T follicular helper cell (primary cell): ENCODE results near the gene SLC1A2.
A peak's percentile ranks its signal among the peaks of the same experiment; 100 is the strongest.

ENCODE experiments used
- DNase-seq: peaks from one replicate; pipeline ENCODE4 v3.0.0-alpha.2; 2020; ENCODE audit warnings: low read depth

SLC1A2 gene

GRCh38 chr11:35413598-35413997 lies 5.8 kb downstream of the SLC1A2 start:
- no peak for DNase-seq

- no peak for DNase-seq
Measured at GRCh38 chr11:35412285-35412684, 7.1 kb downstream of the SLC1A2 start.

GRCh38 chr11:35407041-35407440 lies 12.3 kb downstream of the SLC1A2 start:
- DNase-seq: no peak

GRCh38 chr11:35404388-35404775 lies 15.0 kb downstream of the SLC1A2 start:
- DNase-seq: no peak

- no peak for DNase-seq
Measured at GRCh38 chr11:35403765-35404387, 15.5 kb downstream of the SLC1A2 start.

- no peak for DNase-seq
Measured at GRCh38 chr11:35402751-35403660, 16.4 kb downstream of the SLC1A2 start.

GRCh38 chr11:35398881-35399280 lies 20.5 kb downstream of the SLC1A2 start:
- no peak for DNase-seq

- DNase-seq: no peak
Measured at GRCh38 chr11:35394941-35395340, 24.4 kb downstream of the SLC1A2 start.

GRCh38 chr11:35393098-35393497 lies 26.3 kb downstream of the SLC1A2 start:
- DNase-seq: no peak

- peak; percentile 79 for DNase-seq
Measured at GRCh38 chr11:35391922-35392688, 27.3 kb downstream of the SLC1A2 start.

- DNase-seq: no peak
Measured at GRCh38 chr11:35390737-35391682, 28.3 kb downstream of the SLC1A2 start.

GRCh38 chr11:35389897-35390465 lies 29.4 kb downstream of the SLC1A2 start:
- DNase-seq: no peak

GRCh38 chr11:35389112-35389511 lies 30.2 kb downstream of the SLC1A2 start:
- DNase-seq: no peak

- DNase-seq: no peak
Measured at GRCh38 chr11:35388061-35388460, 31.3 kb downstream of the SLC1A2 start.

GRCh38 chr11:35387111-35387982 lies 32.0 kb downstream of the SLC1A2 start:
- no peak for DNase-seq

GRCh38 chr11:35383953-35384352 lies 35.4 kb downstream of the SLC1A2 start:
- DNase-seq: no peak

GRCh38 chr11:35381709-35382322 lies 37.5 kb downstream of the SLC1A2 start:
- DNase-seq: no peak

GRCh38 chr11:35380603-35381002 lies 38.8 kb downstream of the SLC1A2 start:
- no peak for DNase-seq

GRCh38 chr11:35377262-35377661 lies 42.1 kb downstream of the SLC1A2 start:
- DNase-seq: no peak

GRCh38 chr11:35376613-35377012 lies 42.7 kb downstream of the SLC1A2 start:
- no peak for DNase-seq
